Measurements from ENCODE around the gene CELSR1.

CELSR1 gene

DNA sequence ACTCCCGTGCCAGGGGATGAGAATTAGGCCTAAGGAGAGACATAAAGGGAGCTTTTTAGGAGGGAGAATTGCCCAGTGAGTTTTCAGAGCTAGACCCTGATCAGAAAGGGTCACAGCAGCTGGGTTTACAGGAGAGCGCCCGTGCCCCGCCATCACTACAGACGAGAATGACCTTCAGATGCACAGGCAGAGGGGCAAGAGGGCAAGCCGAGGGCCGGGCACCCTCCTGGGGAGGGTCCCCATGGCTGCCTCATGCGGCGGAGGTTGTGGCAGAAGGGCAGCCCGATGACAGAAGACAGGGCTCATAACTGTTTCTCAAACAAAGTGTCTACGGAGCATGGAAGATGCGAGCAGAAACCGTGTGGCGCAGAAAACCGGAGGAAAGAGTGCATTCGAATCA, 129.7 kb downstream of the CELSR1 start:
- TF ChIP-seq PPARA (CRISPR knock-in tag; IDR thresholded peaks at IDR 0.05; ENCODE audit: borderline replicate concordance) = no peak
- TF ChIP-seq, protein P1, sequence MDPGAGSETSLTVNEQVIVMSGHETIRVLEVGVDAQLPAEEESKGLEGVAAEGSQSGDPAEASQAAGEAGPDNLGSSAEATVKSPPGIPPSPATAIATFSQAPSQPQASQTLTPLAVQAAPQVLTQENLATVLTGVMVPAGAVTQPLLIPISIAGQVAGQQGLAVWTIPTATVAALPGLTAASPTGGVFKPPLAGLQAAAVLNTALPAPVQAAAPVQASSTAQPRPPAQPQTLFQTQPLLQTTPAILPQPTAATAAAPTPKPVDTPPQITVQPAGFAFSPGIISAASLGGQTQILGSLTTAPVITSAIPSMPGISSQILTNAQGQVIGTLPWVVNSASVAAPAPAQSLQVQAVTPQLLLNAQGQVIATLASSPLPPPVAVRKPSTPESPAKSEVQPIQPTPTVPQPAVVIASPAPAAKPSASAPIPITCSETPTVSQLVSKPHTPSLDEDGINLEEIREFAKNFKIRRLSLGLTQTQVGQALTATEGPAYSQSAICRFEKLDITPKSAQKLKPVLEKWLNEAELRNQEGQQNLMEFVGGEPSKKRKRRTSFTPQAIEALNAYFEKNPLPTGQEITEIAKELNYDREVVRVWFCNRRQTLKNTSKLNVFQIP (CRISPR knock-in tag; IDR thresholded peaks at IDR 0.05; ENCODE audit: borderline replicate concordance, low read depth) = no peak
- no peak for TF ChIP-seq ESRRG (CRISPR knock-in tag; IDR thresholded peaks at IDR 0.05)
- no peak for TF ChIP-seq ZC3H10 (CRISPR knock-in tag; IDR thresholded peaks at IDR 0.05)
- no peak for TF ChIP-seq TCF4 (CRISPR knock-in tag; IDR thresholded peaks at IDR 0.05; ENCODE audit: borderline replicate concordance)
- no peak for ATAC-seq

DNA sequence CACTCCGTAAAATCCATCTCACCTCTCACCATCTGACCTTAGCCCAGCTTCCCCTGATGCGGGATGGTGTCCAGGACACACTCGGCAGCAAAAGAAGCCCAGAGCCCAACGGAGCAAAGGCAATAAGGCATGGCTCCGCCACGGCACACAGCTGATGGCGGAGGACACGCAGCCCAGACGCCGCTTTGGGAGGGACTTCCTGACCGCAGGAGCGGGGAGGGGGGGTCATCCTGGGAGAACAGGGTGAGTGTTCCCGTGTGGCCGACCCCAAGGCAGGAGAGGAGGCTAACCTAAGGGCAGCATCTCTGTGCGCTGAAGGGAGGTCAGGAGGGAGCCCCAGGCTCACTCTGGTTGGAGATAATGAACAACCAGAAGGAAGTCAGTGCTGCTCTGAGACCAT, 130.6 kb downstream of the CELSR1 start:
- ATAC-seq = no peak
- no peak for TF ChIP-seq GLIS3 (CRISPR knock-in tag; IDR thresholded peaks at IDR 0.05)
- TF ChIP-seq, protein P1 (CRISPR knock-in tag; IDR thresholded peaks at IDR 0.05; ENCODE audit: borderline replicate concordance, low read depth) = no peak
- TF ChIP-seq RARB (CRISPR knock-in tag; IDR thresholded peaks at IDR 0.05) = no peak
- TF ChIP-seq, protein P2, sequence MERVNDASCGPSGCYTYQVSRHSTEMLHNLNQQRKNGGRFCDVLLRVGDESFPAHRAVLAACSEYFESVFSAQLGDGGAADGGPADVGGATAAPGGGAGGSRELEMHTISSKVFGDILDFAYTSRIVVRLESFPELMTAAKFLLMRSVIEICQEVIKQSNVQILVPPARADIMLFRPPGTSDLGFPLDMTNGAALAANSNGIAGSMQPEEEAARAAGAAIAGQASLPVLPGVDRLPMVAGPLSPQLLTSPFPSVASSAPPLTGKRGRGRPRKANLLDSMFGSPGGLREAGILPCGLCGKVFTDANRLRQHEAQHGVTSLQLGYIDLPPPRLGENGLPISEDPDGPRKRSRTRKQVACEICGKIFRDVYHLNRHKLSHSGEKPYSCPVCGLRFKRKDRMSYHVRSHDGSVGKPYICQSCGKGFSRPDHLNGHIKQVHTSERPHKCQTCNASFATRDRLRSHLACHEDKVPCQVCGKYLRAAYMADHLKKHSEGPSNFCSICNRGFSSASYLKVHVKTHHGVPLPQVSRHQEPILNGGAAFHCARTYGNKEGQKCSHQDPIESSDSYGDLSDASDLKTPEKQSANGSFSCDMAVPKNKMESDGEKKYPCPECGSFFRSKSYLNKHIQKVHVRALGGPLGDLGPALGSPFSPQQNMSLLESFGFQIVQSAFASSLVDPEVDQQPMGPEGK (CRISPR knock-in tag; IDR thresholded peaks at IDR 0.05; ENCODE audit: borderline replicate concordance) = no peak
- no peak for TF ChIP-seq ZNF8 (CRISPR knock-in tag; IDR thresholded peaks at IDR 0.05)
- no peak for TF ChIP-seq CSDC2 (CRISPR knock-in tag; IDR thresholded peaks at IDR 0.05)
- no peak for TF ChIP-seq ESRRG (CRISPR knock-in tag; IDR thresholded peaks at IDR 0.05)
- TF ChIP-seq PPARA (CRISPR knock-in tag; IDR thresholded peaks at IDR 0.05; ENCODE audit: borderline replicate concordance) = no peak
- no peak for TF ChIP-seq TOX (CRISPR knock-in tag; IDR thresholded peaks at IDR 0.05; ENCODE audit: borderline replicate concordance)
- TF ChIP-seq ARNTL (CRISPR knock-in tag; IDR thresholded peaks at IDR 0.05; ENCODE audit: borderline replicate concordance, low read depth) = no peak
- TF ChIP-seq, protein P3, sequence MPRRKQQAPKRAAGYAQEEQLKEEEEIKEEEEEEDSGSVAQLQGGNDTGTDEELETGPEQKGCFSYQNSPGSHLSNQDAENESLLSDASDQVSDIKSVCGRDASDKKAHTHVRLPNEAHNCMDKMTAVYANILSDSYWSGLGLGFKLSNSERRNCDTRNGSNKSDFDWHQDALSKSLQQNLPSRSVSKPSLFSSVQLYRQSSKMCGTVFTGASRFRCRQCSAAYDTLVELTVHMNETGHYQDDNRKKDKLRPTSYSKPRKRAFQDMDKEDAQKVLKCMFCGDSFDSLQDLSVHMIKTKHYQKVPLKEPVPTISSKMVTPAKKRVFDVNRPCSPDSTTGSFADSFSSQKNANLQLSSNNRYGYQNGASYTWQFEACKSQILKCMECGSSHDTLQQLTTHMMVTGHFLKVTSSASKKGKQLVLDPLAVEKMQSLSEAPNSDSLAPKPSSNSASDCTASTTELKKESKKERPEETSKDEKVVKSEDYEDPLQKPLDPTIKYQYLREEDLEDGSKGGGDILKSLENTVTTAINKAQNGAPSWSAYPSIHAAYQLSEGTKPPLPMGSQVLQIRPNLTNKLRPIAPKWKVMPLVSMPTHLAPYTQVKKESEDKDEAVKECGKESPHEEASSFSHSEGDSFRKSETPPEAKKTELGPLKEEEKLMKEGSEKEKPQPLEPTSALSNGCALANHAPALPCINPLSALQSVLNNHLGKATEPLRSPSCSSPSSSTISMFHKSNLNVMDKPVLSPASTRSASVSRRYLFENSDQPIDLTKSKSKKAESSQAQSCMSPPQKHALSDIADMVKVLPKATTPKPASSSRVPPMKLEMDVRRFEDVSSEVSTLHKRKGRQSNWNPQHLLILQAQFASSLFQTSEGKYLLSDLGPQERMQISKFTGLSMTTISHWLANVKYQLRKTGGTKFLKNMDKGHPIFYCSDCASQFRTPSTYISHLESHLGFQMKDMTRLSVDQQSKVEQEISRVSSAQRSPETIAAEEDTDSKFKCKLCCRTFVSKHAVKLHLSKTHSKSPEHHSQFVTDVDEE (CRISPR knock-in tag; IDR thresholded peaks at IDR 0.05) = no peak
- TF ChIP-seq ZNF565 (CRISPR knock-in tag; conservative IDR thresholded peaks at IDR 0.05; ENCODE audit: low read depth) = no peak
- no peak for TF ChIP-seq ZC3H10 (CRISPR knock-in tag; IDR thresholded peaks at IDR 0.05)
- no peak for TF ChIP-seq BACH2 (CRISPR knock-in tag; IDR thresholded peaks at IDR 0.05; ENCODE audit: borderline replicate concordance)
- no peak for TF ChIP-seq OSR1 (CRISPR knock-in tag; IDR thresholded peaks at IDR 0.05)
- TF ChIP-seq ISL1 (CRISPR knock-in tag; IDR thresholded peaks at IDR 0.05) = no peak
- TF ChIP-seq, protein P4, sequence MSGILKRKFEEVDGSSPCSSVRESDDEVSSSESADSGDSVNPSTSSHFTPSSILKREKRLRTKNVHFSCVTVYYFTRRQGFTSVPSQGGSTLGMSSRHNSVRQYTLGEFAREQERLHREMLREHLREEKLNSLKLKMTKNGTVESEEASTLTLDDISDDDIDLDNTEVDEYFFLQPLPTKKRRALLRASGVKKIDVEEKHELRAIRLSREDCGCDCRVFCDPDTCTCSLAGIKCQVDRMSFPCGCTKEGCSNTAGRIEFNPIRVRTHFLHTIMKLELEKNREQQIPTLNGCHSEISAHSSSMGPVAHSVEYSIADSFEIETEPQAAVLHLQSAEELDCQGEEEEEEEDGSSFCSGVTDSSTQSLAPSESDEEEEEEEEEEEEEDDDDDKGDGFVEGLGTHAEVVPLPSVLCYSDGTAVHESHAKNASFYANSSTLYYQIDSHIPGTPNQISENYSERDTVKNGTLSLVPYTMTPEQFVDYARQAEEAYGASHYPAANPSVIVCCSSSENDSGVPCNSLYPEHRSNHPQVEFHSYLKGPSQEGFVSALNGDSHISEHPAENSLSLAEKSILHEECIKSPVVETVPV (CRISPR knock-in tag; IDR thresholded peaks at IDR 0.05) = no peak
- no peak for TF ChIP-seq SNAI2 (CRISPR knock-in tag; IDR thresholded peaks at IDR 0.05)
- no peak for TF ChIP-seq ZFP30 (CRISPR knock-in tag; IDR thresholded peaks at IDR 0.05)
- TF ChIP-seq ZFP3 (CRISPR knock-in tag; IDR thresholded peaks at IDR 0.05) = no peak

DNA sequence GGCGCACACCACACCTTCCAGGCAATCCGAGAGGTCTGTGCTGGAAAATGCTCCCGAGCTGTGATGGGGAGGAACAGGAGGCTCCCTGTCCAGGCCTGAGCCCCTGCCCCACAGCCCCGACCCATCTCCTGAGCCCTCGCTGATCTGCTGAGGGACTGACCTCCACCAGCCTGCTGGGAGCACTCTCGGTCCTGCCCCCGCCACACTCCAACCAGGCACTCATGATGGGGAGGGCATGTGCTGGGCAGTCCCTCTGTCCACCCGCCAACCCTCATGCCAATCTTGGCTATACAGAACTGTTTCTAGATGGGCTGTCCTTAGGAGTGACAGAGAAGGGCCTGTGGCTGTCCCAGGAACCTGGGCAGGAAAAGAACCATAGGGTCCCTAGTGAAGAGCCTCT, 131.1 kb downstream of the CELSR1 start:
- TF ChIP-seq BACH2 (CRISPR knock-in tag; IDR thresholded peaks at IDR 0.05; ENCODE audit: borderline replicate concordance) = no peak
- TF ChIP-seq ISL1 (CRISPR knock-in tag; IDR thresholded peaks at IDR 0.05) = no peak
- ATAC-seq = 0 out of 3 replicates have a peak, but pooled peaks have one; percentile 26
